HepG2 (cell line): Measurements from ENCODE around the gene KCNF1. TPM values are rescaled to one million over a fixed set of nuclear protein-coding genes. Genes with fewer than 3 reads are reported as not detected.

Source experiments
- ATAC-seq: fragments of 200-7000 bp; cut with Tn5 transposase; 3 replicates; pipeline ENCODE4 v1.9.1; 2020; ENCODE audit warnings: mild to moderate bottlenecking, moderate library complexity
- BruUV-seq: library from RNA; stranded (reverse); fragments of 400-500 nt; replicated peaks from 2 replicates; lab custom pipeline; 2021; lab: Mats Ljungman, UMichigan
- CTCF ChIA-PET: fragments of 300-600 bp; formaldehyde crosslinking; extraction: SDS; loops from one replicate; lab custom pipeline; 2021; ENCODE audit warnings: low total read pairs, inconsistent platforms, low intra/inter-chr PET ratio; lab: Yijun Ruan, JAX
- POLR2A ChIA-PET: fragments of 350-600 bp; sonication (Branson Sonifier 250); formaldehyde crosslinking; loops from one replicate; lab custom pipeline; 2020; ENCODE audit warnings: antibody characterized with exemption, inconsistent platforms; lab: Yijun Ruan, JAX
- DNase-seq: peaks from one replicate; pipeline ENCODE4 v3.0.0-alpha.2; 2015; ENCODE audit warnings: low spot score
- FAIRE-seq: peaks from 3 replicates; lab custom pipeline; 2011; peaks lifted over from hg19 to GRCh38; lab: Jason Lieb, UNC
- H2AFZ ChIP-seq: one replicate; pipeline ENCODE4 v1.6.1; 2011; ENCODE audit warnings: low read length, inconsistent platforms
- H3K27ac ChIP-seq: fragments of 300-600 bp; 3 replicates; pipeline ENCODE4 v1.8.0; 2011; ENCODE audit warnings: mixed run types, mild to moderate bottlenecking, mixed read lengths, low read length, inconsistent platforms; ENCODE audit not compliant: insufficient read depth; ENCODE audit errors: extremely low read length
- H3K27me3 ChIP-seq, 2 experiments: fragments of 200-600 bp in 1 of 2; 2 replicates in 1 of 2; 3 replicates in 1 of 2; pipeline versions ENCODE4 v1.6.0 to v1.8.0; 2011; ENCODE audit warnings: low read length in 2 of 2, mild to moderate bottlenecking in 2 of 2, moderate library complexity in 2 of 2, inconsistent platforms in 1 of 2; ENCODE audit not compliant: insufficient read depth in 2 of 2, control insufficient read depth in 1 of 2
- H3K36me3 ChIP-seq, 2 experiments: fragments of 200-600 bp in 1 of 2; replicated peaks in 1 of 2; 2 replicates in 1 of 2; 3 replicates in 1 of 2; pipeline versions ENCODE4 v1.5.1 to v1.8.0; 2011; ENCODE audit warnings: low read length in 2 of 2, inconsistent platforms in 1 of 2; ENCODE audit not compliant: insufficient read depth in 2 of 2, control insufficient read depth in 1 of 2
- H3K4me1 ChIP-seq: 2 replicates; pipeline ENCODE4 v1.5.1; 2012; ENCODE audit warnings: low read length, inconsistent platforms; ENCODE audit not compliant: insufficient read depth
- H3K4me2 ChIP-seq: 2 replicates; pipeline ENCODE4 v1.6.0; 2011; ENCODE audit warnings: low read depth, low read length, inconsistent platforms
- H3K4me3 ChIP-seq, 3 experiments: fragments of 200-600 bp in 1 of 3; sonication (generic), shearing (Covaris generic) in 1 of 3; replicated peaks in 1 of 3; 2 replicates each; pipeline ENCODE4 v1.5.1; 2011 to 2016; ENCODE audit warnings: low read length in 3 of 3, inconsistent platforms in 2 of 3, low read depth in 2 of 3, mild to moderate bottlenecking in 2 of 3, control low read depth in 1 of 3, mixed read lengths in 1 of 3; ENCODE audit not compliant: insufficient read depth in 1 of 3
- H3K79me2 ChIP-seq: one replicate; pipeline ENCODE4 v1.6.1; 2011; ENCODE audit warnings: low read length, inconsistent platforms; ENCODE audit not compliant: insufficient read depth
- H3K9ac ChIP-seq: 2 replicates; pipeline ENCODE4 v1.6.0; 2011; ENCODE audit warnings: mild to moderate bottlenecking, low read depth, low read length, inconsistent platforms; ENCODE audit not compliant: insufficient read depth
- H3K9me3 ChIP-seq: 2 replicates; pipeline ENCODE4 v1.5.1; 2012; ENCODE audit warnings: mild to moderate bottlenecking, low read length
- H4K20me1 ChIP-seq: 2 replicates; pipeline ENCODE4 v1.6.0; 2011; ENCODE audit warnings: inconsistent platforms, mild to moderate bottlenecking, low read length, moderate library complexity; ENCODE audit not compliant: insufficient read depth
- HIC2 ChIP-seq: sonication (generic); formaldehyde crosslinking; IDR thresholded peaks from 2 replicates; pipeline ENCODE4 v1.9.0; 2022; ENCODE audit warnings: low read depth, missing genetic modification reagents
- HNRNPK ChIP-seq: fragments of 200-400 bp; formaldehyde crosslinking; IDR thresholded peaks from 2 replicates; pipeline ENCODE4 v1.6.1; 2018; ENCODE audit warnings: low read length, low read depth, moderate library complexity, mild to moderate bottlenecking; ENCODE audit not compliant: poor library complexity, severe bottlenecking
- NAIF1 ChIP-seq: sonication (generic); formaldehyde crosslinking; IDR thresholded peaks from 2 replicates; pipeline ENCODE4 v1.5.0; 2020; ENCODE audit warnings: mild to moderate bottlenecking, missing genetic modification reagents, borderline replicate concordance
- POLR2AphosphoS2 ChIP-seq: IDR thresholded peaks from 2 replicates; pipeline ENCODE4 v1.6.1; 2011; ENCODE audit warnings: low read depth, low read length, improper control_type of control experiment
- ZNF230 ChIP-seq: sonication (generic); formaldehyde crosslinking; IDR thresholded peaks from 2 replicates; pipeline ENCODE4 v1.4.0; 2020; ENCODE audit warnings: mild to moderate bottlenecking, missing genetic modification reagents
- ZNF383 ChIP-seq: sonication (generic); formaldehyde crosslinking; IDR thresholded peaks from 2 replicates; pipeline ENCODE4 v1.4.0; 2020; ENCODE audit warnings: missing genetic modification reagents, mild to moderate bottlenecking, borderline replicate concordance
- ZNF451 ChIP-seq: sonication (generic); formaldehyde crosslinking; IDR thresholded peaks from 2 replicates; pipeline ENCODE4 v1.5.0; 2020; ENCODE audit warnings: mild to moderate bottlenecking, missing genetic modification reagents
- ZSCAN20 ChIP-seq: sonication (generic); formaldehyde crosslinking; IDR thresholded peaks from 2 replicates; pipeline ENCODE4 v1.4.0; 2020; ENCODE audit warnings: missing genetic modification reagents, mild to moderate bottlenecking, borderline replicate concordance
- WGBS: methylation state at CpG from one replicate; pipeline ENCODE4 v1.1.6; 2017; ENCODE audit warnings: low lambda C conversion rate; 5-methylcytosine and 5-hydroxymethylcytosine counted together
- in situ Hi-C: cut with HindIII; loops from 2 replicates; pipeline ENCODE4 v1.10.0; 2017; ENCODE audit warnings: low pct_unique_long_range_greater_than_20kb; ENCODE audit not compliant: extremely low pct_ligation_motif_present
- intact Hi-C: fragments of 100-400 bp; cut with micrococcal nuclease; formaldehyde crosslinking; loops from one replicate; pipeline ENCODE4 v1.10.0; 2022; ENCODE audit not compliant: unreplicated experiment
- polyA plus RNA-seq, 8 experiments: library from polyadenylated mRNA; depleted of rRNA in 3 of 8; stranded (reverse) in 7 of 8; unstranded in 1 of 8; fragments of >200 nt; fragmentation: Illumina TruSeq in 4 of 8; extraction: Trizol in 4 of 8; gene quantifications; 2 replicates each; pipeline versions ENCODE4 v1.2.1 to v1.2.3, GENCODE V29; 2011 to 2016; ENCODE audit warnings: low read depth in 4 of 8, missing spikeins in 1 of 8, mixed read lengths in 1 of 8; ENCODE audit not compliant: insufficient read depth in 1 of 8
- total RNA-seq, 5 experiments: library from RNA; depleted of rRNA; stranded (reverse); fragments of >200 nt; fragmentation: Illumina TruSeq; extraction: Trizol; gene quantifications; 2 replicates each; pipeline ENCODE4 v1.2.3, GENCODE V29; 2016; ENCODE audit warnings: low read depth in 1 of 5
- TF ChIP-seq, protein P1 (sequence below): sonication (generic); formaldehyde crosslinking; conservative IDR thresholded peaks from 2 replicates; pipeline ENCODE4 v1.8.0; 2022; ENCODE audit warnings: low read depth, missing genetic modification reagents
- TF ChIP-seq, protein P2 (sequence below): sonication (generic); formaldehyde crosslinking; IDR thresholded peaks from 2 replicates; pipeline ENCODE4 v1.8.1; 2023; ENCODE audit warnings: mild to moderate bottlenecking, missing genetic modification reagents
- TF ChIP-seq, protein P3 (sequence below): sonication (generic); formaldehyde crosslinking; conservative IDR thresholded peaks from 2 replicates; pipeline ENCODE4 v1.8.1; 2023; ENCODE audit warnings: missing genetic modification reagents

KCNF1 gene
- total and polyA plus RNA-seq, 2 of the 13 experiments (the other 11 are each of a cell fraction or from before 2014, with no cell fraction given) = 0.09 to 0.12 TPM

DNA sequence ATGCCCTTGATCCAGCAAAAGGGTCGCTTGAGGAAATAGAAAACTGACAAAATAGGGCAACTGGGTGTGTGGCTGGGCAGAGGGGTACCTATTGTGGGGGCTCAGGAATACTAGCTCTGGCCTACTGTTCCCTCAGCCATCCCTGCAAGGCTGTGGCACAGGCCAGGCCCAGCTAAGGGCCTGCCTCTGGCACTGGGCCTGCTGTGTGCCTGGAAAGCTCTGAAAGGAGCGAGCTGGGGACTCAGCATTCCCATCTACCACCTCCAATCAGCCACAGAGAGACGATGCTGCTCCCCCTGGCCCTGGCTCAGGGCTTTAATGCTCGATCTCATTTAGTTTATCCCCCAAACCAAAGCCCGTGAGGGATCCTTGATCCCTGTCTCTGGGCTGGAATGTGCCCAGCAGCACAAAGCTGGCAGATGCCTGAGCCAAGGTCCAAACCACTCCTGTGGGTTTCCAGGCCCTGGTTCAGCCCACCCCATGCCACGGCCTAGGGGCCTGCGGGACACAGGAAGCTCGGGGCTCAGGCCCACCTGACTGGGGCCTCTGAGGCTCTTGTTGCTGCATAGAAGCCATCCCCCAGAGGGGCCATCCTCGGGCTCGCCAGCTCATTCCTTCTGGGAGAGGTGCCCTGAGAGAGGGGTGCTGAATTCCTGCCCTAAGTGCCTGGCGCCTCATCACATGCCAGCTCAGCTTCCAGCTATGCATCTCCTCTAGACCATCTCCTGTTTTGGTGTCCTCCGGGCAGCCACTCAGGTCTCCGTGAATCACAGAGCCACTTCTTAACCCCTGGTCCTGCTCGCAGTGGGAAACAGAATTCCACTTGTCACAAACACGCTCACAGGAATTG lies 43.0 kb upstream of the KCNF1 start:
- CTCF ChIA-PET = no interaction called here
- intact Hi-C loops = no loop called here
- Histone ChIP-seq H3K4me1 (no peaks in the 10 kb centered on the region), H3K9ac (no peak overlapping the region), H4K20me1 (no peaks in the 10 kb centered on the region), H3K27me3 (peaks cover 3 to 48% of the 10 kb centered on the region in 2 experiments; a peak in 3 of 5 replicates), H3K27ac (no peak overlapping the region), H3K79me2 (no peaks in the 10 kb centered on the region), H3K4me2 (no peak overlapping the region), H3K9me3 (peaks cover 5% of the 10 kb centered on the region; the same call in 1 of the 2 replicates), H3K4me3 (no peak overlapping the region), H2AFZ (no peak overlapping the region), H3K36me3 (no peaks in the 10 kb centered on the region)
- DNase-seq (no peak), FAIRE-seq (no peak), ATAC-seq (peak; percentile 33; the same call in 2 of the 3 replicates)
- in situ Hi-C loops = no loop called here
- no TSS peak for BruUV-seq
- WGBS = 19% methylated on average over 11 of the region's 15 CpGs
- POLR2A ChIA-PET = no interaction called here
- TF ChIP-seq ZNF230 (no peak), HIC2 (CRISPR knock-in tag) (no peak), HNRNPK (no peak), POLR2AphosphoS2 (no peak), NAIF1 (CRISPR knock-in tag) (no peak), ZNF451 (CRISPR knock-in tag) (no peak), ZSCAN20 (no peak), ZNF383 (CRISPR knock-in tag) (no peak)
- TF ChIP-seq, protein P1, sequence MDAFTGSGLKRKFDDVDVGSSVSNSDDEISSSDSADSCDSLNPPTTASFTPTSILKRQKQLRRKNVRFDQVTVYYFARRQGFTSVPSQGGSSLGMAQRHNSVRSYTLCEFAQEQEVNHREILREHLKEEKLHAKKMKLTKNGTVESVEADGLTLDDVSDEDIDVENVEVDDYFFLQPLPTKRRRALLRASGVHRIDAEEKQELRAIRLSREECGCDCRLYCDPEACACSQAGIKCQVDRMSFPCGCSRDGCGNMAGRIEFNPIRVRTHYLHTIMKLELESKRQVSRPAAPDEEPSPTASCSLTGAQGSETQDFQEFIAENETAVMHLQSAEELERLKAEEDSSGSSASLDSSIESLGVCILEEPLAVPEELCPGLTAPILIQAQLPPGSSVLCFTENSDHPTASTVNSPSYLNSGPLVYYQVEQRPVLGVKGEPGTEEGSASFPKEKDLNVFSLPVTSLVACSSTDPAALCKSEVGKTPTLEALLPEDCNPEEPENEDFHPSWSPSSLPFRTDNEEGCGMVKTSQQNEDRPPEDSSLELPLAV (CRISPR knock-in tag) = no peak
- TF ChIP-seq, protein P2, sequence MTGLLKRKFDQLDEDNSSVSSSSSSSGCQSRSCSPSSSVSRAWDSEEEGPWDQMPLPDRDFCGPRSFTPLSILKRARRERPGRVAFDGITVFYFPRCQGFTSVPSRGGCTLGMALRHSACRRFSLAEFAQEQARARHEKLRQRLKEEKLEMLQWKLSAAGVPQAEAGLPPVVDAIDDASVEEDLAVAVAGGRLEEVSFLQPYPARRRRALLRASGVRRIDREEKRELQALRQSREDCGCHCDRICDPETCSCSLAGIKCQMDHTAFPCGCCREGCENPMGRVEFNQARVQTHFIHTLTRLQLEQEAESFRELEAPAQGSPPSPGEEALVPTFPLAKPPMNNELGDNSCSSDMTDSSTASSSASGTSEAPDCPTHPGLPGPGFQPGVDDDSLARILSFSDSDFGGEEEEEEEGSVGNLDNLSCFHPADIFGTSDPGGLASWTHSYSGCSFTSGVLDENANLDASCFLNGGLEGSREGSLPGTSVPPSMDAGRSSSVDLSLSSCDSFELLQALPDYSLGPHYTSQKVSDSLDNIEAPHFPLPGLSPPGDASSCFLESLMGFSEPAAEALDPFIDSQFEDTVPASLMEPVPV (CRISPR knock-in tag) = no peak
- TF ChIP-seq, protein P3, sequence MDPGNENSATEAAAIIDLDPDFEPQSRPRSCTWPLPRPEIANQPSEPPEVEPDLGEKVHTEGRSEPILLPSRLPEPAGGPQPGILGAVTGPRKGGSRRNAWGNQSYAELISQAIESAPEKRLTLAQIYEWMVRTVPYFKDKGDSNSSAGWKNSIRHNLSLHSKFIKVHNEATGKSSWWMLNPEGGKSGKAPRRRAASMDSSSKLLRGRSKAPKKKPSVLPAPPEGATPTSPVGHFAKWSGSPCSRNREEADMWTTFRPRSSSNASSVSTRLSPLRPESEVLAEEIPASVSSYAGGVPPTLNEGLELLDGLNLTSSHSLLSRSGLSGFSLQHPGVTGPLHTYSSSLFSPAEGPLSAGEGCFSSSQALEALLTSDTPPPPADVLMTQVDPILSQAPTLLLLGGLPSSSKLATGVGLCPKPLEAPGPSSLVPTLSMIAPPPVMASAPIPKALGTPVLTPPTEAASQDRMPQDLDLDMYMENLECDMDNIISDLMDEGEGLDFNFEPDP (CRISPR knock-in tag) = no peak
